GM18502 (cell line): Measurements from ENCODE around the gene STKLD1.
"Not testable (repeated sequence)": the region's sequence is repeated elsewhere in the genome, so short reads cannot be mapped to it uniquely, and the experiment has no call there.

Source experiments
- ATAC-seq: cut with Tn5 transposase; IDR thresholded peaks from one replicate; pipeline ENCODE4 v1.9.1; 2021; ENCODE audit warnings: mild to moderate bottlenecking; ENCODE audit not compliant: unreplicated experiment, poor library complexity

The STKLD1 gene

GRCh38 chr9:133360400-133361393 lies 15.5 kb upstream of the STKLD1 start:
- no peak for ATAC-seq

GRCh38 chr9:133361507-133362092 lies 14.6 kb upstream of the STKLD1 start:
- no peak for ATAC-seq

- ATAC-seq, result no peak
Measured at GRCh38 chr9:133362359-133363044, 13.7 kb upstream of the STKLD1 start.

GRCh38 chr9:133366435-133366834 lies 9.7 kb upstream of the STKLD1 start:
- no peak for ATAC-seq

- ATAC-seq, result no peak
Measured at GRCh38 chr9:133367221-133367620, 8.9 kb upstream of the STKLD1 start.

- no peak for ATAC-seq
Measured at GRCh38 chr9:133367778-133368177, 8.4 kb upstream of the STKLD1 start.

- no peak for ATAC-seq
Measured at GRCh38 chr9:133368249-133368881, 7.8 kb upstream of the STKLD1 start.

GRCh38 chr9:133369422-133369821 lies 6.7 kb upstream of the STKLD1 start:
- ATAC-seq, result no peak

- no peak for ATAC-seq
Measured at GRCh38 chr9:133369933-133370332, 6.2 kb upstream of the STKLD1 start.

GRCh38 chr9:133370685-133371084 lies 5.5 kb upstream of the STKLD1 start:
- no peak for ATAC-seq

GRCh38 chr9:133371261-133371711 lies 4.9 kb upstream of the STKLD1 start:
- ATAC-seq, result no peak

GRCh38 chr9:133372144-133372543 lies 4.0 kb upstream of the STKLD1 start:
- no peak for ATAC-seq

GRCh38 chr9:133374612-133375115 lies 1.5 kb upstream of the STKLD1 start:
- ATAC-seq, result no peak

GRCh38 chr9:133375116-133375723 lies 946 bp upstream of the STKLD1 start:
- ATAC-seq, result no peak

GRCh38 chr9:133377280-133377679 lies 1.1 kb downstream of the STKLD1 start:
- not testable (repeated sequence) for ATAC-seq

GRCh38 chr9:133377721-133378216 lies 1.6 kb downstream of the STKLD1 start:
- no peak for ATAC-seq

- ATAC-seq, result no peak
Measured at GRCh38 chr9:133378408-133378962, 2.3 kb downstream of the STKLD1 start.

- no peak for ATAC-seq
Measured at GRCh38 chr9:133379153-133380086, 3.3 kb downstream of the STKLD1 start.
